H1 (cell line): ENCODE results near the gene DNTT. TPM values are rescaled to one million over a fixed set of nuclear protein-coding genes. Genes with fewer than 3 reads are reported as not detected.

ENCODE experiments used
- CTCF ChIA-PET: fragments of 300-600 bp; sonication (Branson Sonifier 250); formaldehyde crosslinking; loops from one replicate; lab custom pipeline; 2021; ENCODE audit not compliant: partially characterized antibody; lab: Charles Lee
- POLR2A ChIA-PET: fragments of 300-600 bp; sonication (Branson Sonifier 250); formaldehyde crosslinking; loops from one replicate; lab custom pipeline; 2021; ENCODE audit warnings: inconsistent platforms; ENCODE audit not compliant: partially characterized antibody; lab: Charles Lee
- DNase-seq, 2 experiments: peaks; one replicate each; pipeline versions ENCODE4 v3.0.0 to v3.0.0-alpha.2; 2010 to 2022; ENCODE audit warnings: low spot score in 2 of 2, low read depth in 1 of 2, mixed read lengths in 1 of 2
- FAIRE-seq: peaks from 2 replicates; lab custom pipeline; 2011; peaks lifted over from hg19 to GRCh38; lab: Jason Lieb, UNC
- H2AFZ ChIP-seq: 2 replicates; pipeline ENCODE4 v1.8.1; 2012; ENCODE audit warnings: low read length, inconsistent platforms
- H2AK5ac ChIP-seq: 2 replicates; pipeline ENCODE4 v1.6.1; 2013; ENCODE audit warnings: low read depth, low read length
- H2BK120ac ChIP-seq: replicated peaks from 2 replicates; pipeline ENCODE3; 2013; ENCODE audit warnings: low read depth, low read length, inconsistent platforms
- H2BK12ac ChIP-seq: 2 replicates; pipeline ENCODE4 v1.6.1; 2013; ENCODE audit warnings: low read depth, low read length
- H2BK15ac ChIP-seq: 2 replicates; pipeline ENCODE4 v1.6.1; 2013; ENCODE audit warnings: low read length
- H2BK20ac ChIP-seq: 2 replicates; pipeline ENCODE4 v1.6.1; 2013; ENCODE audit warnings: low read length
- H2BK5ac ChIP-seq: 2 replicates; pipeline ENCODE4 v1.6.1; 2013; ENCODE audit warnings: low read depth, low read length
- H3K14ac ChIP-seq: 2 replicates; pipeline ENCODE4 v1.6.1; 2013; ENCODE audit warnings: inconsistent platforms; ENCODE audit not compliant: insufficient read length
- H3K18ac ChIP-seq: 2 replicates; pipeline ENCODE4 v1.6.1; 2013; ENCODE audit warnings: low read length; ENCODE audit errors: extremely low read depth
- H3K23ac ChIP-seq: 2 replicates; pipeline ENCODE4 v1.6.1; 2013; ENCODE audit warnings: inconsistent platforms; ENCODE audit not compliant: insufficient read length
- H3K23me2 ChIP-seq: 2 replicates; pipeline ENCODE4 v1.6.1; 2013; ENCODE audit warnings: low read depth, low read length
- H3K27ac ChIP-seq: 2 replicates; pipeline ENCODE4 v1.6.1; 2011; ENCODE audit warnings: low read depth, low read length, inconsistent platforms
- H3K27me3 ChIP-seq, 4 experiments: replicated peaks in 1 of 4; 1 replicate in 1 of 4; 2 replicates in 3 of 4; pipeline versions ENCODE4 v1.6.1 to v1.8.1; 2011 to 2013; ENCODE audit warnings: low read length in 3 of 4, mild to moderate bottlenecking in 3 of 4, inconsistent platforms in 2 of 4, mixed read lengths in 2 of 4, moderate library complexity in 1 of 4; ENCODE audit not compliant: control insufficient read depth in 3 of 4, insufficient read depth in 3 of 4; ENCODE audit errors: extremely low read depth in 1 of 4
- H3K36me3 ChIP-seq, 4 experiments: 2 replicates each; pipeline versions ENCODE4 v1.6.1 to v1.8.1; 2011 to 2013; ENCODE audit warnings: mild to moderate bottlenecking in 4 of 4, low read length in 3 of 4, moderate library complexity in 2 of 4, control low read depth in 1 of 4, inconsistent platforms in 1 of 4; ENCODE audit not compliant: insufficient read depth in 4 of 4, control insufficient read depth in 2 of 4
- H3K4ac ChIP-seq: replicated peaks from 2 replicates; pipeline ENCODE3; 2013; ENCODE audit warnings: low read length, low read depth, mixed read lengths, inconsistent platforms; ENCODE audit not compliant: insufficient read length
- H3K4me1 ChIP-seq, 4 experiments: replicated peaks in 1 of 4; 1 replicate in 1 of 4; 2 replicates in 3 of 4; pipeline versions ENCODE4 v1.6.1 to v1.8.1; 2011 to 2013; ENCODE audit warnings: low read length in 3 of 4, inconsistent platforms in 2 of 4, mixed read lengths in 1 of 4; ENCODE audit not compliant: insufficient read depth in 4 of 4, control insufficient read depth in 3 of 4
- H3K4me2 ChIP-seq, 2 experiments: 2 replicates each; pipeline versions ENCODE4 v1.6.1 to v1.8.1; 2011 to 2013; ENCODE audit warnings: low read depth in 2 of 2, low read length in 2 of 2, control low read depth in 1 of 2, inconsistent platforms in 1 of 2, mild to moderate bottlenecking in 1 of 2; ENCODE audit not compliant: insufficient read depth in 1 of 2
- H3K4me3 ChIP-seq, 4 experiments: fragments of 200-600, 300-600 bp in 1 of 4; sonication (generic), shearing (Covaris generic), sonication (Bioruptor Twin) in 1 of 4; 2 replicates each; pipeline versions ENCODE4 v1.5.1 to v1.8.1; 2011 to 2016; ENCODE audit warnings: low read length in 4 of 4, low read depth in 3 of 4, control low read depth in 2 of 4, inconsistent platforms in 2 of 4, mild to moderate bottlenecking in 2 of 4, mixed read lengths in 1 of 4, moderate library complexity in 1 of 4; ENCODE audit not compliant: insufficient read depth in 2 of 4; ENCODE audit errors: extremely low read depth in 1 of 4
- H3K56ac ChIP-seq: replicated peaks from 2 replicates; pipeline ENCODE3; 2013; ENCODE audit warnings: low read depth, mild to moderate bottlenecking, mixed read lengths, low read length, inconsistent platforms; ENCODE audit not compliant: insufficient read length
- H3K79me1 ChIP-seq: 2 replicates; pipeline ENCODE4 v1.6.1; 2013; ENCODE audit warnings: low read depth, low read length, control low read depth
- H3K79me2 ChIP-seq, 2 experiments: 2 replicates each; pipeline versions ENCODE4 v1.6.1 to v1.8.1; 2012 to 2013; ENCODE audit warnings: low read length in 2 of 2, mild to moderate bottlenecking in 2 of 2, inconsistent platforms in 1 of 2; ENCODE audit not compliant: insufficient read depth in 2 of 2, control insufficient read depth in 1 of 2
- H3K9ac ChIP-seq, 4 experiments: replicated peaks in 1 of 4; 1 replicate in 1 of 4; 2 replicates in 3 of 4; pipeline versions ENCODE4 v1.6.1 to v1.8.1; 2011 to 2013; ENCODE audit warnings: low read depth in 3 of 4, low read length in 3 of 4, control low read depth in 2 of 4, mild to moderate bottlenecking in 2 of 4, moderate library complexity in 2 of 4, inconsistent platforms in 1 of 4; ENCODE audit errors: extremely low read depth in 1 of 4
- H3K9me3 ChIP-seq, 2 experiments: 2 replicates each; pipeline versions ENCODE4 v1.6.1 to v1.8.1; 2012 to 2013; ENCODE audit warnings: mild to moderate bottlenecking in 2 of 2, moderate library complexity in 2 of 2, control low read depth in 1 of 2, inconsistent platforms in 1 of 2, low read depth in 1 of 2, low read length in 1 of 2, mixed read lengths in 1 of 2; ENCODE audit not compliant: insufficient read depth in 2 of 2
- H4K20me1 ChIP-seq, 2 experiments: replicated peaks in 1 of 2; 2 replicates each; pipeline versions ENCODE3 to v1.8.1; 2011 to 2013; ENCODE audit warnings: inconsistent platforms in 2 of 2, low read length in 2 of 2, mild to moderate bottlenecking in 1 of 2; ENCODE audit not compliant: insufficient read depth in 2 of 2, control insufficient read depth in 1 of 2
- H4K5ac ChIP-seq: 2 replicates; pipeline ENCODE4 v1.6.1; 2013; ENCODE audit warnings: low read length, low read depth, mixed read lengths, inconsistent platforms; ENCODE audit not compliant: insufficient read length
- H4K8ac ChIP-seq: 2 replicates; pipeline ENCODE4 v1.8.0; 2013; ENCODE audit warnings: mild to moderate bottlenecking, moderate library complexity, low read length, inconsistent platforms; ENCODE audit not compliant: insufficient read depth; ENCODE audit errors: extremely low read depth
- H4K91ac ChIP-seq: replicated peaks from 2 replicates; pipeline ENCODE3; 2013; ENCODE audit warnings: low read length, mixed read lengths, inconsistent platforms; ENCODE audit not compliant: insufficient read length
- ATF2 ChIP-seq: IDR thresholded peaks from 2 replicates; pipeline ENCODE4 v1.6.1; 2012; ENCODE audit warnings: low read length, inconsistent platforms
- BCL11A ChIP-seq, 2 experiments: IDR thresholded peaks; one replicate each; pipeline ENCODE4 v1.6.1; 2011; ENCODE audit warnings: low read depth in 2 of 2, low read length in 2 of 2, mild to moderate bottlenecking in 2 of 2
- CEBPB ChIP-seq: IDR thresholded peaks from 2 replicates; pipeline ENCODE4 v1.6.1; 2012; ENCODE audit warnings: low read depth, low read length
- CHD2 ChIP-seq: IDR thresholded peaks from 2 replicates; pipeline ENCODE4 v1.6.1; 2012; ENCODE audit warnings: low read length, improper control_type of control experiment
- CTBP2 ChIP-seq: IDR thresholded peaks from 2 replicates; pipeline ENCODE4 v1.7.0; 2011; ENCODE audit warnings: borderline replicate concordance, mild to moderate bottlenecking, moderate library complexity, mixed read lengths, low read length; ENCODE audit not compliant: insufficient read depth, insufficient read length
- CTCF ChIP-seq, 3 experiments: IDR thresholded peaks; 1 replicate in 2 of 3; 2 replicates in 1 of 3; pipeline versions ENCODE4 v1.5.1 to v1.6.1; 2011; ENCODE audit warnings: low read length in 3 of 3, mild to moderate bottlenecking in 3 of 3, inconsistent platforms in 2 of 3, low read depth in 1 of 3, moderate library complexity in 1 of 3; ENCODE audit not compliant: insufficient read depth in 1 of 3; ENCODE audit errors: control extremely low read depth in 1 of 3
- E2F6 ChIP-seq: IDR thresholded peaks from 2 replicates; pipeline ENCODE4 v1.6.1; 2012; ENCODE audit warnings: inconsistent platforms
- RXRA ChIP-seq: IDR thresholded peaks from 2 replicates; pipeline ENCODE4 v1.6.1; 2011; ENCODE audit warnings: low read depth, mild to moderate bottlenecking, low read length, moderate library complexity; ENCODE audit not compliant: insufficient read depth
- YY1 ChIP-seq: IDR thresholded peaks from 2 replicates; pipeline ENCODE4 v1.6.1; 2011; ENCODE audit warnings: low read depth, mild to moderate bottlenecking, low read length
- WGBS, 2 experiments: shearing (Covaris generic) in 1 of 2; methylation state at CpG; one replicate each; pipeline versions ENCODE4 v1.1.6 to v1.1.7; 2013 to 2015; ENCODE audit warnings: low lambda C conversion rate in 2 of 2, mixed read lengths in 2 of 2, inconsistent platforms in 1 of 2, low coverage in 1 of 2, missing lambda C conversion rate in 1 of 2; ENCODE audit not compliant: insufficient replicate concordance in 2 of 2, insufficient coverage in 1 of 2, insufficient read length in 1 of 2; ENCODE audit errors: extremely low coverage in 1 of 2, missing lambda C conversion rate in 1 of 2; 5-methylcytosine and 5-hydroxymethylcytosine counted together
- polyA plus RNA-seq, 7 experiments: library from polyadenylated mRNA; depleted of rRNA in 3 of 7; stranded (reverse) in 5 of 7; unstranded in 2 of 7; fragments of >200 nt in 5 of 7; fragments of 200-250 nt in 2 of 7; gene quantifications; 1 replicate in 5 of 7; 2 replicates in 1 of 7; 4 replicates in 1 of 7; pipeline versions ENCODE4 v1.2.1 to v1.2.3, GENCODE V29; 2011 to 2013; ENCODE audit warnings: missing spikeins in 2 of 7, mixed read lengths in 2 of 7
- total RNA-seq: library from RNA; stranded (reverse); fragmentation: NEBNext Ultra II Directional; extraction: Animal tissue kit (Norgen Biotek cat#: 25700); gene quantifications from 2 replicates; pipeline ENCODE4 v1.2.1, GENCODE V29; 2021

The DNTT gene
- total and polyA plus RNA-seq, 2 of the 8 experiments (the other 6 are each of a cell fraction or from before 2014, with no cell fraction given), result not detected

- Histone ChIP-seq H3K4me1 (peaks cover 0 to 13% (median 6%) of the 10 kb centered on the region in 4 experiments; a peak in 6 of 7 replicates), H3K27me3 (peaks cover 0 to 3% (median 1%) of the 10 kb centered on the region in 4 experiments; a peak in 3 of 7 replicates), H3K36me3 (no peaks in the 10 kb centered on the region), H3K79me2 (no peaks in the 10 kb centered on the region), H4K20me1 (no peaks in the 10 kb centered on the region), H4K8ac (no peak overlapping the region), H3K9ac (no peak overlapping the region), H3K14ac (no peak overlapping the region), H3K23me2 (peaks cover 4% of the 10 kb centered on the region), H3K9me3 (no peaks in the 10 kb centered on the region), H3K27ac (no peak overlapping the region), H3K79me1 (no peaks in the 10 kb centered on the region), H4K91ac (no peak overlapping the region), H3K23ac (no peak overlapping the region), H2BK15ac (no peak overlapping the region), H2BK12ac (no peak overlapping the region), H4K5ac (no peak overlapping the region), H2BK120ac (no peak overlapping the region), H2AK5ac (no peak overlapping the region), H2BK5ac (no peak overlapping the region), H3K4me2 (no peak overlapping the region), H3K4ac (no peak overlapping the region), H2AFZ (no peak overlapping the region), H3K4me3 (no peak overlapping the region), H3K56ac (no peak overlapping the region), H3K18ac (no peak overlapping the region), H2BK20ac (no peak overlapping the region)
- ChIA-PET CTCF (interaction anchor here (0.6 to 12.6 kb wide), 14 partner anchors 7 to 180 kb away, joined by 3 to 187 read pairs (median 12); partner anchors contain the start of gene TLL2), POLR2A (no interaction called here)
- 75% methylated on average over 7 of the region's 7 CpGs; no CpG with 5 or more reads in 1 of the 2 experiments for WGBS, 2 experiments
- no peak for FAIRE-seq
- DNase-seq, result no peak
- TF ChIP-seq BCL11A (IDR thresholded peaks at IDR 0.05; ENCODE audit: low read depth in 2 of 2, low read length in 2 of 2) (no peak), CTCF (IDR thresholded peaks at IDR 0.05; ENCODE audit: control extremely low read depth in 1 of 3, insufficient read depth in 1 of 3, low read depth in 1 of 3, low read length in 3 of 3) (no peak), CEBPB (no peak), ATF2 (no peak), RXRA (no peak), YY1 (no peak), E2F6 (no peak), CTBP2 (no peak), CHD2 (no peak)
Observed at GRCh38 chr10:96376483-96376882, 72.2 kb downstream of the DNTT start.
